ENCODE results near the gene TFDP2.

The TFDP2 gene

DNA sequence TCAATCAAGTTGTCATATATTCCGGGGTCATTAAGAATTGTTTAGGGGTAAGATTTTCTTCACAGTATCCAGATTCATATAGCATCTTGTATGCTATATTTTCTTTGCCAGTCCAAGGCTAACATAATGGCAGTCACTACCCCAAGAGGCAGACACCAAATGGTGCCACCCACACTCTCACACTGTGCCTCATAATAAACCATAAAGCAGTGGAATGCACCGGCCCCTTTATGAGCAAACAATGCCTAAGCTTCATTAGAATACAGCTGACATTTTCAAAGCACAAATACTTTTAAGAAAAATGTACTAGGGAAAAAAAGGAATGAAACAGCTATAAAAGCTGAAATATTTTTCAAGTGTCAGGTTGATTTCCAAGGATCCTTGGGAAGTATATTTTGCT lies 121.6 kb downstream of the TFDP2 start:
- peak overlapping the region; percentile 42 for H3K4me3 ChIP-seq (ENCODE audit: low read depth, low read length)
- TF ChIP-seq GLI4 (tag by site-specific recombination; IDR thresholded peaks at IDR 0.05) (no peak), ZNF610 (tag by site-specific recombination; IDR thresholded peaks at IDR 0.05; ENCODE audit: borderline replicate concordance) (no peak), ZFP41 (tag by site-specific recombination; IDR thresholded peaks at IDR 0.05; ENCODE audit: borderline replicate concordance) (no peak), GLIS2 (tag by site-specific recombination; IDR thresholded peaks at IDR 0.05) (no peak), ZIC2 (tag by site-specific recombination; IDR thresholded peaks at IDR 0.05) (no peak), ZFHX2 (tag by site-specific recombination; conservative IDR thresholded peaks at IDR 0.05) (0 out of 2 replicates have a peak, but pooled peaks have one; percentile 21), ZNF433 (tag by site-specific recombination; IDR thresholded peaks at IDR 0.05; ENCODE audit: low read depth) (no peak)
- TF ChIP-seq, protein P1, sequence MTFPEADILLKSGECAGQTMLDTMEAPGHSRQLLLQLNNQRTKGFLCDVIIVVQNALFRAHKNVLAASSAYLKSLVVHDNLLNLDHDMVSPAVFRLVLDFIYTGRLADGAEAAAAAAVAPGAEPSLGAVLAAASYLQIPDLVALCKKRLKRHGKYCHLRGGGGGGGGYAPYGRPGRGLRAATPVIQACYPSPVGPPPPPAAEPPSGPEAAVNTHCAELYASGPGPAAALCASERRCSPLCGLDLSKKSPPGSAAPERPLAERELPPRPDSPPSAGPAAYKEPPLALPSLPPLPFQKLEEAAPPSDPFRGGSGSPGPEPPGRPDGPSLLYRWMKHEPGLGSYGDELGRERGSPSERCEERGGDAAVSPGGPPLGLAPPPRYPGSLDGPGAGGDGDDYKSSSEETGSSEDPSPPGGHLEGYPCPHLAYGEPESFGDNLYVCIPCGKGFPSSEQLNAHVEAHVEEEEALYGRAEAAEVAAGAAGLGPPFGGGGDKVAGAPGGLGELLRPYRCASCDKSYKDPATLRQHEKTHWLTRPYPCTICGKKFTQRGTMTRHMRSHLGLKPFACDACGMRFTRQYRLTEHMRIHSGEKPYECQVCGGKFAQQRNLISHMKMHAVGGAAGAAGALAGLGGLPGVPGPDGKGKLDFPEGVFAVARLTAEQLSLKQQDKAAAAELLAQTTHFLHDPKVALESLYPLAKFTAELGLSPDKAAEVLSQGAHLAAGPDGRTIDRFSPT (tag by site-specific recombination; IDR thresholded peaks at IDR 0.05), result no peak
- TF ChIP-seq, protein P2, sequence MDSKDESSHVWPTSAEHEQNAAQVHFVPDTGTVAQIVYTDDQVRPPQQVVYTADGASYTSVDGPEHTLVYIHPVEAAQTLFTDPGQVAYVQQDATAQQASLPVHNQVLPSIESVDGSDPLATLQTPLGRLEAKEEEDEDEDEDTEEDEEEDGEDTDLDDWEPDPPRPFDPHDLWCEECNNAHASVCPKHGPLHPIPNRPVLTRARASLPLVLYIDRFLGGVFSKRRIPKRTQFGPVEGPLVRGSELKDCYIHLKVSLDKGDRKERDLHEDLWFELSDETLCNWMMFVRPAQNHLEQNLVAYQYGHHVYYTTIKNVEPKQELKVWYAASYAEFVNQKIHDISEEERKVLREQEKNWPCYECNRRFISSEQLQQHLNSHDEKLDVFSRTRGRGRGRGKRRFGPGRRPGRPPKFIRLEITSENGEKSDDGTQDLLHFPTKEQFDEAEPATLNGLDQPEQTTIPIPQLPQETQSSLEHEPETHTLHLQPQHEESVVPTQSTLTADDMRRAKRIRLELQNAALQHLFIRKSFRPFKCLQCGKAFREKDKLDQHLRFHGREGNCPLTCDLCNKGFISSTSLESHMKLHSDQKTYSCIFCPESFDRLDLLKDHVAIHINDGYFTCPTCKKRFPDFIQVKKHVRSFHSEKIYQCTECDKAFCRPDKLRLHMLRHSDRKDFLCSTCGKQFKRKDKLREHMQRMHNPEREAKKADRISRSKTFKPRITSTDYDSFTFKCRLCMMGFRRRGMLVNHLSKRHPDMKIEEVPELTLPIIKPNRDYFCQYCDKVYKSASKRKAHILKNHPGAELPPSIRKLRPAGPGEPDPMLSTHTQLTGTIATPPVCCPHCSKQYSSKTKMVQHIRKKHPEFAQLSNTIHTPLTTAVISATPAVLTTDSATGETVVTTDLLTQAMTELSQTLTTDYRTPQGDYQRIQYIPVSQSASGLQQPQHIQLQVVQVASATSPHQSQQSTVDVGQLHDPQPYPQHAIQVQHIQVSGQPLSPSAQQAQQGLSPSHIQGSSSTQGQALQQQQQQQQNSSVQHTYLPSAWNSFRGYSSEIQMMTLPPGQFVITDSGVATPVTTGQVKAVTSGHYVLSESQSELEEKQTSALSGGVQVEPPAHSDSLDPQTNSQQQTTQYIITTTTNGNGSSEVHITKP (tag by site-specific recombination; IDR thresholded peaks at IDR 0.05), result peak; percentile 73
- TF ChIP-seq, protein P3, sequence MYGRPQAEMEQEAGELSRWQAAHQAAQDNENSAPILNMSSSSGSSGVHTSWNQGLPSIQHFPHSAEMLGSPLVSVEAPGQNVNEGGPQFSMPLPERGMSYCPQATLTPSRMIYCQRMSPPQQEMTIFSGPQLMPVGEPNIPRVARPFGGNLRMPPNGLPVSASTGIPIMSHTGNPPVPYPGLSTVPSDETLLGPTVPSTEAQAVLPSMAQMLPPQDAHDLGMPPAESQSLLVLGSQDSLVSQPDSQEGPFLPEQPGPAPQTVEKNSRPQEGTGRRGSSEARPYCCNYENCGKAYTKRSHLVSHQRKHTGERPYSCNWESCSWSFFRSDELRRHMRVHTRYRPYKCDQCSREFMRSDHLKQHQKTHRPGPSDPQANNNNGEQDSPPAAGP (tag by site-specific recombination; IDR thresholded peaks at IDR 0.05), result no peak
- TF ChIP-seq, protein P4, sequence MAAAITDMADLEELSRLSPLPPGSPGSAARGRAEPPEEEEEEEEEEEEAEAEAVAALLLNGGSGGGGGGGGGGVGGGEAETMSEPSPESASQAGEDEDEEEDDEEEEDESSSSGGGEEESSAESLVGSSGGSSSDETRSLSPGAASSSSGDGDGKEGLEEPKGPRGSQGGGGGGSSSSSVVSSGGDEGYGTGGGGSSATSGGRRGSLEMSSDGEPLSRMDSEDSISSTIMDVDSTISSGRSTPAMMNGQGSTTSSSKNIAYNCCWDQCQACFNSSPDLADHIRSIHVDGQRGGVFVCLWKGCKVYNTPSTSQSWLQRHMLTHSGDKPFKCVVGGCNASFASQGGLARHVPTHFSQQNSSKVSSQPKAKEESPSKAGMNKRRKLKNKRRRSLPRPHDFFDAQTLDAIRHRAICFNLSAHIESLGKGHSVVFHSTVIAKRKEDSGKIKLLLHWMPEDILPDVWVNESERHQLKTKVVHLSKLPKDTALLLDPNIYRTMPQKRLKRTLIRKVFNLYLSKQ (tag by site-specific recombination; IDR thresholded peaks at IDR 0.05; ENCODE audit: borderline replicate concordance), result no peak
- no peaks in the 10 kb centered on the region for H3K9me3 ChIP-seq (ENCODE audit: control insufficient read depth, insufficient read depth, low read depth, low read length)
- H3K27ac ChIP-seq (ENCODE audit: extremely low read depth, low read depth, low read length), result no peak overlapping the region
- no peaks in the 10 kb centered on the region for H3K36me3 ChIP-seq (ENCODE audit: control insufficient read depth in 2 of 2, insufficient read depth in 1 of 2, low read length in 2 of 2)
- CTCF ChIA-PET, result interaction anchor here (0.5 kb wide), 1 partner anchor 39 kb away, joined by 3 read pairs; no protein-coding TSS in a partner anchor
- H3K4me1 ChIP-seq (ENCODE audit: control insufficient read depth, insufficient read depth, low read length), result no peaks in the 10 kb centered on the region
- POLR2A ChIA-PET, result interaction anchor here (0.6 kb wide), 1 partner anchor 283 kb away, joined by 3 read pairs; no protein-coding TSS in a partner anchor

DNA sequence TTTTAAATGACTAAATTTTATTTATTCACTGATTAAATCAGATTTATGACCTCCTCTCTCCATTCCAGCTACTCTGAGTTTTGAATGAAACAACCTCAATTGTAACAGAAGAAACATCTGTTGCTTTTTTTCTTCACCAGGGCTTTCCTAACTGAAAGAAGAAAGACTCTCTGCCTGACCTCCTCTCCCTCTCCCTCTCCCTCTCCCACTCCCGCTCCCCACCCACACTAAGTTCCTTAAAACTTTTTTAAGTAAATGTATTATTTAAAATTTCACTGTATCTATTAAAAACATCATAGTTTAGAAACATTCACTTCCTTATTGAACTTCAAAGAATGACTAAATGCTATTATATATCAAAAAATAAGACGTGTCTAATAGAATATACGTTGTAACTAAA lies 122.0 kb downstream of the TFDP2 start:
- no peaks in the 10 kb centered on the region for H3K9me3 ChIP-seq (ENCODE audit: control insufficient read depth, insufficient read depth, low read depth, low read length)
- H3K36me3 ChIP-seq (ENCODE audit: control insufficient read depth in 2 of 2, insufficient read depth in 1 of 2, low read length in 2 of 2), result no peaks in the 10 kb centered on the region
- H3K4me3 ChIP-seq (ENCODE audit: low read depth, low read length), result peak overlapping the region; percentile 42
- H3K27ac ChIP-seq (ENCODE audit: extremely low read depth, low read depth, low read length), result no peak overlapping the region
- POLR2A ChIA-PET, result no interaction called here
- CTCF ChIA-PET, result no interaction called here
- H3K4me1 ChIP-seq (ENCODE audit: control insufficient read depth, insufficient read depth, low read length), result no peaks in the 10 kb centered on the region
- TF ChIP-seq, protein P5, sequence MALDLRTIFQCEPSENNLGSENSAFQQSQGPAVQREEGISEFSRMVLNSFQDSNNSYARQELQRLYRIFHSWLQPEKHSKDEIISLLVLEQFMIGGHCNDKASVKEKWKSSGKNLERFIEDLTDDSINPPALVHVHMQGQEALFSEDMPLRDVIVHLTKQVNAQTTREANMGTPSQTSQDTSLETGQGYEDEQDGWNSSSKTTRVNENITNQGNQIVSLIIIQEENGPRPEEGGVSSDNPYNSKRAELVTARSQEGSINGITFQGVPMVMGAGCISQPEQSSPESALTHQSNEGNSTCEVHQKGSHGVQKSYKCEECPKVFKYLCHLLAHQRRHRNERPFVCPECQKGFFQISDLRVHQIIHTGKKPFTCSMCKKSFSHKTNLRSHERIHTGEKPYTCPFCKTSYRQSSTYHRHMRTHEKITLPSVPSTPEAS (tag by site-specific recombination; IDR thresholded peaks at IDR 0.05), result no peak
- TF ChIP-seq ZFHX2 (tag by site-specific recombination; conservative IDR thresholded peaks at IDR 0.05) (peak; percentile 29; the same call in 1 of the 2 replicates), ZBTB48 (tag by site-specific recombination; IDR thresholded peaks at IDR 0.05) (no peak), ZNF521 (tag by site-specific recombination; IDR thresholded peaks at IDR 0.05) (no peak), ZNF121 (tag by site-specific recombination; IDR thresholded peaks at IDR 0.05) (no peak), ZNF585B (tag by site-specific recombination; IDR thresholded peaks at IDR 0.05) (no peak)
- TF ChIP-seq, protein P6, sequence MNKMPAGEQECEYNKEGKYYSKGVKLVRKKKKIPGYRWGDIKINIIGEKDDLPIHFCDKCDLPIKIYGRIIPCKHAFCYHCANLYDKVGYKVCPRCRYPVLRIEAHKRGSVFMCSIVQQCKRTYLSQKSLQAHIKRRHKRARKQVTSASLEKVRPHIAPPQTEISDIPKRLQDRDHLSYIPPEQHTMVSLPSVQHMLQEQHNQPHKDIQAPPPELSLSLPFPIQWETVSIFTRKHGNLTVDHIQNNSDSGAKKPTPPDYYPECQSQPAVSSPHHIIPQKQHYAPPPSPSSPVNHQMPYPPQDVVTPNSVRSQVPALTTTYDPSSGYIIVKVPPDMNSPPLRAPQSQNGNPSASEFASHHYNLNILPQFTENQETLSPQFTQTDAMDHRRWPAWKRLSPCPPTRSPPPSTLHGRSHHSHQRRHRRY (tag by site-specific recombination; IDR thresholded peaks at IDR 0.05), result no peak
- TF ChIP-seq, protein P7, sequence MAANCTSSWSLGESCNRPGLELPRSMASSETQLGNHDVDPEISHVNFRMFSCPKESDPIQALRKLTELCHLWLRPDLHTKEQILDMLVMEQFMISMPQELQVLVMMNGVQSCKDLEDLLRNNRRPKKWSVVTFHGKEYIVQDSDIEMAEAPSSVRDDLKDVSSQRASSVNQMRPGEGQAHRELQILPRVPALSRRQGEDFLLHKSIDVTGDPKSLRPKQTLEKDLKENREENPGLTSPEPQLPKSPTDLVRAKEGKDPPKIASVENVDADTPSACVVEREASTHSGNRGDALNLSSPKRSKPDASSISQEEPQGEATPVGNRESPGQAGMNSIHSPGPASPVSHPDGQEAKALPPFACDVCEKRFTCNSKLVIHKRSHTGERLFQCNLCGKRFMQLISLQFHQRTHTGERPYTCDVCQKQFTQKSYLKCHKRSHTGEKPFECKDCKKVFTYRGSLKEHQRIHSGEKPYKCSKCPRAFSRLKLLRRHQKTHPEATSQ (tag by site-specific recombination; IDR thresholded peaks at IDR 0.05), result no peak
- TF ChIP-seq, protein P8, sequence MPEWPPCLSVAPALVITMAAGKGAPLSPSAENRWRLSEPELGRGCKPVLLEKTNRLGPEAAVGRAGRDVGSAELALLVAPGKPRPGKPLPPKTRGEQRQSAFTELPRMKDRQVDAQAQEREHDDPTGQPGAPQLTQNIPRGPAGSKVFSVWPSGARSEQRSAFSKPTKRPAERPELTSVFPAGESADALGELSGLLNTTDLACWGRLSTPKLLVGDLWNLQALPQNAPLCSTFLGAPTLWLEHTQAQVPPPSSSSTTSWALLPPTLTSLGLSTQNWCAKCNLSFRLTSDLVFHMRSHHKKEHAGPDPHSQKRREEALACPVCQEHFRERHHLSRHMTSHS (tag by site-specific recombination; IDR thresholded peaks at IDR 0.05), result no peak
- TF ChIP-seq, protein P9, sequence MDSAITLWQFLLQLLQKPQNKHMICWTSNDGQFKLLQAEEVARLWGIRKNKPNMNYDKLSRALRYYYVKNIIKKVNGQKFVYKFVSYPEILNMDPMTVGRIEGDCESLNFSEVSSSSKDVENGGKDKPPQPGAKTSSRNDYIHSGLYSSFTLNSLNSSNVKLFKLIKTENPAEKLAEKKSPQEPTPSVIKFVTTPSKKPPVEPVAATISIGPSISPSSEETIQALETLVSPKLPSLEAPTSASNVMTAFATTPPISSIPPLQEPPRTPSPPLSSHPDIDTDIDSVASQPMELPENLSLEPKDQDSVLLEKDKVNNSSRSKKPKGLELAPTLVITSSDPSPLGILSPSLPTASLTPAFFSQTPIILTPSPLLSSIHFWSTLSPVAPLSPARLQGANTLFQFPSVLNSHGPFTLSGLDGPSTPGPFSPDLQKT (IDR thresholded peaks at IDR 0.05; ENCODE audit: borderline replicate concordance, low read depth, low read length), result no peak
